Measurements from ENCODE around the gene CCDC80.

The CCDC80 gene

GRCh38 chr3:112654492-112654891 is 13.5 kb upstream of the CCDC80 start:
- FAIRE-seq, result no peak

- no peak for FAIRE-seq
These were observed 12.9 kb upstream of the CCDC80 start for GRCh38 chr3:112653881-112654300.

GRCh38 chr3:112653209-112653871 is 12.4 kb upstream of the CCDC80 start:
- FAIRE-seq, result no peak

GRCh38 chr3:112651516-112651915 is 10.6 kb upstream of the CCDC80 start:
- no peak for FAIRE-seq

GRCh38 chr3:112651071-112651470 is 10.1 kb upstream of the CCDC80 start:
- FAIRE-seq, result no peak

- no peak for FAIRE-seq
These were observed 9.5 kb upstream of the CCDC80 start for GRCh38 chr3:112650482-112650881.

- no peak for FAIRE-seq
These were observed 8.5 kb upstream of the CCDC80 start for GRCh38 chr3:112649478-112649735.

GRCh38 chr3:112647122-112647521 is 6.2 kb upstream of the CCDC80 start:
- no peak for FAIRE-seq

GRCh38 chr3:112646623-112647022 is 5.7 kb upstream of the CCDC80 start:
- no peak for FAIRE-seq

GRCh38 chr3:112644453-112644852 is 3.5 kb upstream of the CCDC80 start:
- FAIRE-seq, result no peak

GRCh38 chr3:112643621-112644240 is 2.8 kb upstream of the CCDC80 start:
- no peak for FAIRE-seq

- no peak for FAIRE-seq
These were observed 2.1 kb upstream of the CCDC80 start for GRCh38 chr3:112642912-112643506.

- FAIRE-seq, result no peak
These were observed 540 bp downstream of the CCDC80 start for GRCh38 chr3:112640276-112640929.

- FAIRE-seq, result no peak
These were observed 1.3 kb downstream of the CCDC80 start for GRCh38 chr3:112639455-112640225.

- FAIRE-seq, result no peak
These were observed 2.5 kb downstream of the CCDC80 start for GRCh38 chr3:112638327-112639020.

GRCh38 chr3:112637700-112638099 is 3.2 kb downstream of the CCDC80 start:
- no peak for FAIRE-seq

- FAIRE-seq, result no peak
These were observed 5.3 kb downstream of the CCDC80 start for GRCh38 chr3:112635674-112636073.

- FAIRE-seq, result no peak
These were observed 6.0 kb downstream of the CCDC80 start for GRCh38 chr3:112634786-112635541.

GRCh38 chr3:112633757-112634156 is 7.2 kb downstream of the CCDC80 start:
- no peak for FAIRE-seq

GRCh38 chr3:112633191-112633590 is 7.8 kb downstream of the CCDC80 start:
- FAIRE-seq, result no peak

GRCh38 chr3:112632596-112632995 is 8.3 kb downstream of the CCDC80 start:
- FAIRE-seq, result no peak

GRCh38 chr3:112631257-112631656 is 9.7 kb downstream of the CCDC80 start:
- FAIRE-seq, result no peak
